GM23338 (cell line): ENCODE measurements around the gene CHST11. TPM values are rescaled to one million over a fixed set of nuclear protein-coding genes. Genes with fewer than 3 reads are reported as not detected.

ENCODE experiments used
- ATAC-seq: fragments of 200-7000 bp; cut with Tn5 transposase; 3 replicates; pipeline ENCODE4 v1.9.1; 2020
- DNase-seq: peaks from one replicate; pipeline ENCODE4 v3.0.0-alpha.2; 2015; ENCODE audit warnings: low spot score
- H2AFZ ChIP-seq: fragments of 200-600 bp; sonication (generic); 2 replicates; pipeline ENCODE4 v1.8.0; 2016; ENCODE audit warnings: antibody characterized with exemption, mild to moderate bottlenecking, moderate library complexity
- H3F3A ChIP-seq: fragments of 200-600 bp; sonication (generic); replicated peaks from 2 replicates; pipeline ENCODE4 v1.8.0; 2017; ENCODE audit warnings: antibody characterized with exemption, mixed run types, low read depth
- H3K27ac ChIP-seq: fragments of 200-600 bp; sonication (generic); 2 replicates; pipeline ENCODE4 v1.6.1; 2016; ENCODE audit warnings: low read depth
- H3K27me3 ChIP-seq: fragments of 200-600 bp; sonication (generic); 2 replicates; pipeline ENCODE4 v1.8.0; 2016; ENCODE audit warnings: mild to moderate bottlenecking, mixed run types, moderate library complexity; ENCODE audit not compliant: insufficient read depth
- H3K36me3 ChIP-seq: fragments of 200-600 bp; sonication (generic); 2 replicates; pipeline ENCODE4 v1.8.0; 2016; ENCODE audit warnings: mild to moderate bottlenecking; ENCODE audit not compliant: insufficient read depth
- H3K4me1 ChIP-seq: fragments of 200-600 bp; sonication (generic); 2 replicates; pipeline ENCODE4 v1.8.0; 2016; ENCODE audit warnings: mild to moderate bottlenecking, moderate library complexity; ENCODE audit not compliant: insufficient read depth
- H3K4me2 ChIP-seq: fragments of 200-600 bp; sonication (generic); 2 replicates; pipeline ENCODE4 v1.7.1; 2017; ENCODE audit warnings: mixed run types
- H3K4me3 ChIP-seq: fragments of 200-600 bp; sonication (generic); 2 replicates; pipeline ENCODE4 v1.6.1; 2016; ENCODE audit warnings: mixed run types
- H3K79me2 ChIP-seq: fragments of 200-600 bp; sonication (generic); replicated peaks from 2 replicates; pipeline ENCODE4 v1.8.0; 2017; ENCODE audit warnings: mild to moderate bottlenecking; ENCODE audit not compliant: insufficient read depth
- H3K9me2 ChIP-seq: fragments of 200-600 bp; sonication (generic); 2 replicates; pipeline ENCODE4 v1.8.0; 2017; ENCODE audit not compliant: insufficient read depth
- H4K20me1 ChIP-seq: fragments of 200-600 bp; sonication (generic); replicated peaks from 2 replicates; pipeline ENCODE4 v1.8.0; 2017; ENCODE audit warnings: mild to moderate bottlenecking; ENCODE audit not compliant: insufficient read depth
- H3K27ac Mint-ChIP-seq: 2 replicates; pipeline ENCODE4 v1.8.0; 2020; ENCODE audit warnings: inconsistent platforms, mild to moderate bottlenecking, moderate library complexity, mixed read lengths
- H3K27me3 Mint-ChIP-seq: 3 replicates; pipeline ENCODE4 v1.8.0; 2022; ENCODE audit warnings: low read depth, mild to moderate bottlenecking, moderate library complexity, mixed read lengths, inconsistent platforms; ENCODE audit not compliant: insufficient read depth, poor library complexity
- H3K36me3 Mint-ChIP-seq: 3 replicates; pipeline ENCODE4 v1.8.0; 2021; ENCODE audit warnings: low read depth, mild to moderate bottlenecking, inconsistent platforms, moderate library complexity, mixed read lengths
- H3K4me1 Mint-ChIP-seq: 3 replicates; pipeline ENCODE4 v1.8.0; 2020; ENCODE audit warnings: mild to moderate bottlenecking, inconsistent platforms, mixed read lengths
- H3K4me3 Mint-ChIP-seq: 3 replicates; pipeline ENCODE4 v1.8.0; 2021; ENCODE audit warnings: moderate library complexity, mild to moderate bottlenecking, inconsistent platforms, mixed read lengths
- H3K9me3 Mint-ChIP-seq: 3 replicates; pipeline ENCODE4 v1.8.0; 2020; ENCODE audit warnings: moderate library complexity, mild to moderate bottlenecking, inconsistent platforms, mixed read lengths
- CREB1 ChIP-seq: fragments of 250-450 bp; sonication (Bioruptor Pico); IDR thresholded peaks from 2 replicates; pipeline ENCODE4 v1.5.0; 2020; ENCODE audit warnings: low read depth, mild to moderate bottlenecking, moderate library complexity
- EZH2phosphoT487 ChIP-seq: fragments of 200-600 bp; sonication (generic); IDR thresholded peaks from one replicate; pipeline ENCODE4 v1.8.1; 2018; ENCODE audit warnings: antibody characterized with exemption; ENCODE audit not compliant: unreplicated experiment
- JUNB ChIP-seq: IDR thresholded peaks from one replicate; pipeline ENCODE4 v1.6.1; 2016; ENCODE audit warnings: antibody characterized with exemption; ENCODE audit not compliant: unreplicated experiment
- NANOG ChIP-seq: IDR thresholded peaks from 2 replicates; pipeline ENCODE4 v1.6.1; 2016; ENCODE audit warnings: antibody characterized with exemption, borderline replicate concordance
- POLR2AphosphoS5 ChIP-seq: IDR thresholded peaks from 2 replicates; pipeline ENCODE4 v1.6.1; 2016; ENCODE audit warnings: antibody characterized with exemption, low read depth
- STAT1 ChIP-seq: IDR thresholded peaks from one replicate; pipeline ENCODE4 v1.6.1; 2016; ENCODE audit warnings: antibody characterized with exemption; ENCODE audit not compliant: unreplicated experiment
- ZNF114 ChIP-seq: fragments of 250-450 bp; sonication (Bioruptor Pico); IDR thresholded peaks from 2 replicates; pipeline ENCODE4 v1.5.0; 2020; ENCODE audit warnings: mild to moderate bottlenecking, moderate library complexity
- polyA plus RNA-seq: library from polyadenylated mRNA; unstranded; fragments of >200 nt; fragmentation: Nextera tagmentation; extraction: Ambion mirVana; gene quantifications from 2 replicates; pipeline ENCODE4 v1.2.1, GENCODE V29; 2016
- total RNA-seq: library from RNA; depleted of rRNA; stranded (reverse); fragments of >200 nt; shearing (Covaris generic); gene quantifications from 2 replicates; pipeline ENCODE4 v1.2.3, GENCODE V29; 2014
- TF ChIP-seq, protein P1 (sequence below): fragments of 250-450 bp; sonication (Bioruptor Pico); IDR thresholded peaks from 2 replicates; pipeline ENCODE4 v1.5.0; 2020; ENCODE audit warnings: mild to moderate bottlenecking, moderate library complexity

The CHST11 gene
- total and polyA plus RNA-seq, 2 experiments from 2014 or later, result 7.7 to 25.7 TPM

DNA sequence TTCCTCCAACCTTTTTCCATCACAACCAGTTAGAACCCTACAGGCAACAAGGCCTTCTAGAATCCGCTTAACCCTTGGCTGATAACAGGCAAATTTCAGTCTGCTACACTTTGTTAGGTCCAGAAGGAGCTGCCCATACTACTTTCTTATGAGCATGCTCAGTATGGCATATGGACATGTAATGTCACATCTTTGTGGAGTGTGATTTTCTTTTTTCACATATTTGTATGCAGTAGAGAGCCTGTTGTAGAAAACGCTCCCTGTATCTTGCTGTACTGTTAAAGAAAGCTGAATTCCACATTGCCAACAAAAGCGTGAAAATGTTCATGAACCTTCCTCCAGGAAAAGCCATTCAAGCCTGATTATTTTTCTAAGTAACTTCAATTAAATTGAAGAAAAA, 304.9 kb downstream of the CHST11 start:
- H2AFZ ChIP-seq, result no peak overlapping the region

More for the DNA sequence above, 304.9 kb downstream of the CHST11 start:
- H4K20me1 ChIP-seq, result no peaks in the 10 kb centered on the region
- H3K27ac Mint-ChIP-seq, result no peak overlapping the region
- H3K36me3 ChIP-seq, result 0 out of 2 replicates have a peak, but pooled peaks cover 5% of the 10 kb centered on the region
- peaks cover 3% of the 10 kb centered on the region; the same call in 1 of the 2 replicates for H3K9me2 ChIP-seq
- no peak overlapping the region for H3K4me3 ChIP-seq
- H3K27me3 Mint-ChIP-seq, result peaks cover 8% of the 10 kb centered on the region
- DNase-seq, result no peak
- TF ChIP-seq EZH2phosphoT487 (no peak), ZNF114 (CRISPR knock-in tag) (no peak), JUNB (no peak), POLR2AphosphoS5 (no peak), STAT1 (no peak), CREB1 (CRISPR knock-in tag) (no peak), NANOG (no peak)
- TF ChIP-seq, protein P1, sequence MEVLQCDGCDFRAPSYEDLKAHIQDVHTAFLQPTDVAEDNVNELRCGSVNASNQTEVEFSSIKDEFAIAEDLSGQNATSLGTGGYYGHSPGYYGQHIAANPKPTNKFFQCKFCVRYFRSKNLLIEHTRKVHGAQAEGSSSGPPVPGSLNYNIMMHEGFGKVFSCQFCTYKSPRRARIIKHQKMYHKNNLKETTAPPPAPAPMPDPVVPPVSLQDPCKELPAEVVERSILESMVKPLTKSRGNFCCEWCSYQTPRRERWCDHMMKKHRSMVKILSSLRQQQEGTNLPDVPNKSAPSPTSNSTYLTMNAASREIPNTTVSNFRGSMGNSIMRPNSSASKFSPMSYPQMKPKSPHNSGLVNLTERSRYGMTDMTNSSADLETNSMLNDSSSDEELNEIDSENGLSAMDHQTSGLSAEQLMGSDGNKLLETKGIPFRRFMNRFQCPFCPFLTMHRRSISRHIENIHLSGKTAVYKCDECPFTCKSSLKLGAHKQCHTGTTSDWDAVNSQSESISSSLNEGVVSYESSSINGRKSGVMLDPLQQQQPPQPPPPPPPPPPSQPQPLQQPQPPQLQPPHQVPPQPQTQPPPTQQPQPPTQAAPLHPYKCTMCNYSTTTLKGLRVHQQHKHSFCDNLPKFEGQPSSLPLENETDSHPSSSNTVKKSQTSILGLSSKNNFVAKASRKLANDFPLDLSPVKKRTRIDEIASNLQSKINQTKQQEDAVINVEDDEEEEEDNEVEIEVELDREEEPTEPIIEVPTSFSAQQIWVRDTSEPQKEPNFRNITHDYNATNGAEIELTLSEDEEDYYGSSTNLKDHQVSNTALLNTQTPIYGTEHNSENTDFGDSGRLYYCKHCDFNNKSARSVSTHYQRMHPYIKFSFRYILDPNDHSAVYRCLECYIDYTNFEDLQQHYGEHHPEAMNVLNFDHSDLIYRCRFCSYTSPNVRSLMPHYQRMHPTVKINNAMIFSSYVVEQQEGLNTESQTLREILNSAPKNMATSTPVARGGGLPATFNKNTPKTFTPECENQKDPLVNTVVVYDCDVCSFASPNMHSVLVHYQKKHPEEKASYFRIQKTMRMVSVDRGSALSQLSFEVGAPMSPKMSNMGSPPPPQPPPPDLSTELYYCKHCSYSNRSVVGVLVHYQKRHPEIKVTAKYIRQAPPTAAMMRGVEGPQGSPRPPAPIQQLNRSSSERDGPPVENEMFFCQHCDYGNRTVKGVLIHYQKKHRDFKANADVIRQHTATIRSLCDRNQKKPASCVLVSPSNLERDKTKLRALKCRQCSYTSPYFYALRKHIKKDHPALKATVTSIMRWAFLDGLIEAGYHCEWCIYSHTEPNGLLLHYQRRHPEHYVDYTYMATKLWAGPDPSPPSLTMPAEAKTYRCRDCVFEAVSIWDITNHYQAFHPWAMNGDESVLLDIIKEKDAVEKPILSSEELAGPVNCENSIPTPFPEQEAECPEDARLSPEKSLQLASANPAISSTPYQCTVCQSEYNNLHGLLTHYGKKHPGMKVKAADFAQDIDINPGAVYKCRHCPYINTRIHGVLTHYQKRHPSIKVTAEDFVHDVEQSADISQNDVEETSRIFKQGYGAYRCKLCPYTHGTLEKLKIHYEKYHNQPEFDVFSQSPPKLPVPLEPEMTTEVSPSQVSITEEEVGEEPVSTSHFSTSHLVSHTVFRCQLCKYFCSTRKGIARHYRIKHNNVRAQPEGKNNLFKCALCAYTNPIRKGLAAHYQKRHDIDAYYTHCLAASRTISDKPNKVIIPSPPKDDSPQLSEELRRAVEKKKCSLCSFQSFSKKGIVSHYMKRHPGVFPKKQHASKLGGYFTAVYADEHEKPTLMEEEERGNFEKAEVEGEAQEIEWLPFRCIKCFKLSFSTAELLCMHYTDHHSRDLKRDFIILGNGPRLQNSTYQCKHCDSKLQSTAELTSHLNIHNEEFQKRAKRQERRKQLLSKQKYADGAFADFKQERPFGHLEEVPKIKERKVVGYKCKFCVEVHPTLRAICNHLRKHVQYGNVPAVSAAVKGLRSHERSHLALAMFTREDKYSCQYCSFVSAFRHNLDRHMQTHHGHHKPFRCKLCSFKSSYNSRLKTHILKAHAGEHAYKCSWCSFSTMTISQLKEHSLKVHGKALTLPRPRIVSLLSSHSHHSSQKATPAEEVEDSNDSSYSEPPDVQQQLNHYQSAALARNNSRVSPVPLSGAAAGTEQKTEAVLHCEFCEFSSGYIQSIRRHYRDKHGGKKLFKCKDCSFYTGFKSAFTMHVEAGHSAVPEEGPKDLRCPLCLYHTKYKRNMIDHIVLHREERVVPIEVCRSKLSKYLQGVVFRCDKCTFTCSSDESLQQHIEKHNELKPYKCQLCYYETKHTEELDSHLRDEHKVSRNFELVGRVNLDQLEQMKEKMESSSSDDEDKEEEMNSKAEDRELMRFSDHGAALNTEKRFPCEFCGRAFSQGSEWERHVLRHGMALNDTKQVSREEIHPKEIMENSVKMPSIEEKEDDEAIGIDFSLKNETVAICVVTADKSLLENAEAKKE (CRISPR knock-in tag), result no peak
- no peak overlapping the region for H3K4me3 Mint-ChIP-seq
- H3K4me1 Mint-ChIP-seq, result peaks cover 6% of the 10 kb centered on the region; the same call in 2 of the 3 replicates
- no peaks in the 10 kb centered on the region for H3K4me1 ChIP-seq
- H3K9me3 Mint-ChIP-seq, result no peaks in the 10 kb centered on the region
- ATAC-seq, result no peak
- H3F3A ChIP-seq, result no peaks in the 10 kb centered on the region
- peaks cover 18% of the 10 kb centered on the region for H3K36me3 Mint-ChIP-seq
- no peak overlapping the region for H3K27ac ChIP-seq
- no peaks in the 10 kb centered on the region for H3K27me3 ChIP-seq
- no peak overlapping the region for H3K4me2 ChIP-seq
- H3K79me2 ChIP-seq, result no peaks in the 10 kb centered on the region
